Measurements from ENCODE around the gene ARHGAP15. TPM values are rescaled to one million over a fixed set of nuclear protein-coding genes. Genes with fewer than 3 reads are reported as not detected.

The ARHGAP15 gene
- total and polyA plus RNA-seq, 3 donors from 2014 or later = 2.2 to 15.0 (median 7.7) TPM

DNA sequence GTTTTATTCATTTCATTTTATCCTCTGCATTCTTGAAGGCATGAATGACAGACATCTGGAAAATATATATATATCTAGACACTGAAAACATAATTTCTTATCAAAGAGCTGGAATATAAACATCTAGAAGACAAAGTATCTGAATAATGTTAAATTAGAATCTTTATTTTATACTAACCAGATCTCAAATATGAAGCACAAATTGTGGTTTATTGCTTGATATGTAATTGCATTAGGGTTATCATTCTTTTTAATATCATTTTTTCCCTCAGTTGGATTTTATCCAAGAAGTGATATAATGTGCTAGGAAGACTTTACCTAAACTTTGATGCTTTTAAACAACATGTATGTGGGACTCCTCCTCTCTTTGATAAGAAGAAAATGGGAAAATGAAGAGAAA is 331.2 kb downstream of the ARHGAP15 start:
- H3K4me3 ChIP-seq = no peak overlapping the region
- H3K9me3 ChIP-seq = no peaks in the 10 kb centered on the region
- H3K27ac ChIP-seq = no peak overlapping the region
- intact Hi-C loops (cut with DNase I; ENCODE audit: low total_unique reads) = no loop called here
- no peaks in the 10 kb centered on the region for H3K36me3 ChIP-seq (ENCODE audit: low read depth, missing control alignments)
- no peak for DNase-seq
- no peak for TF ChIP-seq POLR2A (IDR thresholded peaks at IDR 0.05)
- TF ChIP-seq, protein P1, sequence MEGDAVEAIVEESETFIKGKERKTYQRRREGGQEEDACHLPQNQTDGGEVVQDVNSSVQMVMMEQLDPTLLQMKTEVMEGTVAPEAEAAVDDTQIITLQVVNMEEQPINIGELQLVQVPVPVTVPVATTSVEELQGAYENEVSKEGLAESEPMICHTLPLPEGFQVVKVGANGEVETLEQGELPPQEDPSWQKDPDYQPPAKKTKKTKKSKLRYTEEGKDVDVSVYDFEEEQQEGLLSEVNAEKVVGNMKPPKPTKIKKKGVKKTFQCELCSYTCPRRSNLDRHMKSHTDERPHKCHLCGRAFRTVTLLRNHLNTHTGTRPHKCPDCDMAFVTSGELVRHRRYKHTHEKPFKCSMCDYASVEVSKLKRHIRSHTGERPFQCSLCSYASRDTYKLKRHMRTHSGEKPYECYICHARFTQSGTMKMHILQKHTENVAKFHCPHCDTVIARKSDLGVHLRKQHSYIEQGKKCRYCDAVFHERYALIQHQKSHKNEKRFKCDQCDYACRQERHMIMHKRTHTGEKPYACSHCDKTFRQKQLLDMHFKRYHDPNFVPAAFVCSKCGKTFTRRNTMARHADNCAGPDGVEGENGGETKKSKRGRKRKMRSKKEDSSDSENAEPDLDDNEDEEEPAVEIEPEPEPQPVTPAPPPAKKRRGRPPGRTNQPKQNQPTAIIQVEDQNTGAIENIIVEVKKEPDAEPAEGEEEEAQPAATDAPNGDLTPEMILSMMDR (IDR thresholded peaks at IDR 0.05) = no peak
- no peaks in the 10 kb centered on the region for H3K27me3 ChIP-seq
- H3K4me1 ChIP-seq = no peaks in the 10 kb centered on the region

DNA sequence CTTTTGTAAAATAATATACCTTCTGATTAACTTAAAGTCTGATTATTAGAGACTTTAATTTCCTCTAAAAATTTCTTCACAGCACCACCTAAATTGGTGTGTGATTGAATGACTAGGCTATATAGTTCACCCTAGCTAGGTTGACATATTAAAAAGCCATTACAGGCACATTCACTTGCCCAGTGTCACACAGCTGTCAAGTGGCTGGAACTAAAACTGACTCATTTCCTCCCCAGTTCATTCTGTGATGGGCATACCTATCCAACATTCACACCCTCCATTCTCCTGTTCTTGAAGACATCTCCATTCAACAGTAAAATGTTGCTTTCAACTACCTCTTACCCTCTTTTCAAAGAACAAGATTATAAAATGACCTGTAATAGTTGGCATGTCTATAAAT is 334.5 kb downstream of the ARHGAP15 start:
- DNase-seq = no peak
- Histone ChIP-seq H3K27ac (no peak overlapping the region), H3K4me1 (no peaks in the 10 kb centered on the region), H3K9me3 (no peaks in the 10 kb centered on the region), H3K27me3 (no peaks in the 10 kb centered on the region), H3K4me3 (no peak overlapping the region), H3K36me3 (ENCODE audit: low read depth, missing control alignments) (no peaks in the 10 kb centered on the region)
- TF ChIP-seq POLR2A (IDR thresholded peaks at IDR 0.05) = no peak
- TF ChIP-seq, protein P1 (IDR thresholded peaks at IDR 0.05) = no peak
- intact Hi-C loops (cut with DNase I; ENCODE audit: low total_unique reads) = no loop called here

DNA sequence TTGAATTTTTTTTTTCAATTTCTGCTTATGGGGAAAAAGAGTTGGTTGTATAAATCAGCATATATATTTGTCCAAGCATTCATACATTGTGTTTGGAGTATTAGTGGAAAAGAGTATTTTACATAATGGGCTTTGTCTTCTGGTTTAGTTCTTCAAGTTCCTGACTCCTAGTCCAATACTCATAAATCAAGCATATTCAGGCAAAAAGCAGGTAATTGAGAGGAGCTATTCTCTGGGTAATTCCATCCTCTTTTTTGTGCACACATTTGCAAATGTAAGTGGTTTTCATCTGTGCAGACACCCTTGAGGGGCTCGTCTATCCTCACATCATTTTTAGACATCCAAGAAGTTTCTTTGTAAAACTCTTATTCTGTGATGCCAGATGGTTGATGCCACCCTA is 337.2 kb downstream of the ARHGAP15 start:
- H3K9me3 ChIP-seq = no peaks in the 10 kb centered on the region
- H3K4me1 ChIP-seq = no peaks in the 10 kb centered on the region
- H3K4me3 ChIP-seq = no peak overlapping the region
- H3K36me3 ChIP-seq (ENCODE audit: low read depth, missing control alignments) = no peaks in the 10 kb centered on the region
- 90 to 100% methylated on average over 1 of the region's 1 CpG for WGBS, 2 donors
- no peak for TF ChIP-seq POLR2A (IDR thresholded peaks at IDR 0.05)
- TF ChIP-seq, protein P1 (IDR thresholded peaks at IDR 0.05) = no peak
- intact Hi-C loops (cut with DNase I; ENCODE audit: low total_unique reads) = no loop called here
- H3K27ac ChIP-seq = no peak overlapping the region
- H3K27me3 ChIP-seq = no peaks in the 10 kb centered on the region
- no peak for DNase-seq

DNA sequence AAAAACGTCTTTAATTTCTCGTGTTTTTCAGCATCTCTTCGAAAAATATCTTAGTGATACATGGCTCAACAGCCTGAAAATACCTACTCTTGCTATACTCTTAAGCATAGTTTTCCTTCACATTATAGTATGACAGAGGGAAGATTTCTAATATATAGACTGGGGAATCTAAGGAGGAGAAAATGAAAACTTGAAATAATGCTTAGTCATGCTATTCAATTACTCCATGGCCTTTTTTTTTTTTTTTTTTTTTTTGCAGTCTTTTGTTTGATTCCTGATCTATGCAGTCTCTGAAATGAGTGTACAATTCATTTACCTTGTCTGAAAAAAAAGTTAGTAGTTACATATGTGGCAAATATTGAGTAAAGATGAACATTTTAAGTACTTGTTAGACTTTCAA is 337.8 kb downstream of the ARHGAP15 start:
- 86 to 91% methylated on average over 3 of the region's 3 CpGs for WGBS, 2 donors
- no peak for TF ChIP-seq POLR2A (IDR thresholded peaks at IDR 0.05)
- TF ChIP-seq, protein P1 (IDR thresholded peaks at IDR 0.05) = no peak
- no peak overlapping the region for H3K27ac ChIP-seq
- H3K4me1 ChIP-seq = no peaks in the 10 kb centered on the region
- H3K9me3 ChIP-seq = no peaks in the 10 kb centered on the region
- DNase-seq = no peak
- intact Hi-C loops (cut with DNase I; ENCODE audit: low total_unique reads) = no loop called here
- H3K36me3 ChIP-seq (ENCODE audit: low read depth, missing control alignments) = no peaks in the 10 kb centered on the region
- H3K27me3 ChIP-seq = no peaks in the 10 kb centered on the region
- H3K4me3 ChIP-seq = no peak overlapping the region

DNA sequence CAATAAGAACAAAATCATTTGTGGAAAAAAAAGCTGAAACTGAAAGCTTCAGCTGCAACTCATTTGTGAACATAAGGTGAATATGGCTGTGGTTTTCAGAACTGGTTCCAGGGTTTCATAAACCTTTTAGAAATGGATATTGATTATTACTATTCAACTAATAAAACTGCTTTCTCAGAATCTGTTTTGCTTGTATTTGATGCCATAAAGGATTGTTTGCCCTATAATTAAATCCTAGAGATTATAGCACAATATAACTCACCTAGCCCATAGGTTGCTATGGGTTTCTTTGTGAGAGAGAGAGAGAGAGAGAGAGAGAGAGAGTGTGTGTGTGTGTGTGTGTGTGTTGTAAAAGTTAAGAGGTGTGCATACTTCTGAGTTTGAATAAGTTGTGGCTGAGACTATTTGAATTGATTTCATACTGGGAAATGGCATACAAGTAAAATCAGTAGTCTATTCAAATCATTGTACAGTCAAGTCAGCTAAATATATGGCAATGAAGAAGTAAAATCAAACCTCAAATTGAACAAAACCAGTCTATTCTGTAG is 339.2 kb downstream of the ARHGAP15 start:
- DNase-seq = no peak
- intact Hi-C loops (cut with DNase I; ENCODE audit: low total_unique reads) = no loop called here
- TF ChIP-seq POLR2A (IDR thresholded peaks at IDR 0.05) = no peak
- TF ChIP-seq, protein P1 (IDR thresholded peaks at IDR 0.05) = no peak

More for the DNA sequence above, 339.2 kb downstream of the ARHGAP15 start:
- Histone ChIP-seq H3K36me3 (ENCODE audit: low read depth, missing control alignments) (no peaks in the 10 kb centered on the region), H3K9me3 (no peaks in the 10 kb centered on the region), H3K4me3 (no peak overlapping the region), H3K27ac (no peak overlapping the region), H3K4me1 (no peaks in the 10 kb centered on the region), H3K27me3 (no peaks in the 10 kb centered on the region)
